Activated gamma-delta T cell (primary cell): ENCODE results near the gene CDCA4.
"Not testable (repeated sequence)": the region's sequence is repeated elsewhere in the genome, so short reads cannot be mapped to it uniquely, and the experiment has no call there.

Source experiments
- DNase-seq: peaks from one replicate; lab custom pipeline; 2025; lab: John Stamatoyannopoulos, UW

Gene CDCA4

GRCh38 chr14:105058521-105059034 lies 37.7 kb upstream of the CDCA4 start:
- DNase-seq: no peak

GRCh38 chr14:105056303-105056831 lies 35.5 kb upstream of the CDCA4 start:
- DNase-seq: no peak

DNA sequence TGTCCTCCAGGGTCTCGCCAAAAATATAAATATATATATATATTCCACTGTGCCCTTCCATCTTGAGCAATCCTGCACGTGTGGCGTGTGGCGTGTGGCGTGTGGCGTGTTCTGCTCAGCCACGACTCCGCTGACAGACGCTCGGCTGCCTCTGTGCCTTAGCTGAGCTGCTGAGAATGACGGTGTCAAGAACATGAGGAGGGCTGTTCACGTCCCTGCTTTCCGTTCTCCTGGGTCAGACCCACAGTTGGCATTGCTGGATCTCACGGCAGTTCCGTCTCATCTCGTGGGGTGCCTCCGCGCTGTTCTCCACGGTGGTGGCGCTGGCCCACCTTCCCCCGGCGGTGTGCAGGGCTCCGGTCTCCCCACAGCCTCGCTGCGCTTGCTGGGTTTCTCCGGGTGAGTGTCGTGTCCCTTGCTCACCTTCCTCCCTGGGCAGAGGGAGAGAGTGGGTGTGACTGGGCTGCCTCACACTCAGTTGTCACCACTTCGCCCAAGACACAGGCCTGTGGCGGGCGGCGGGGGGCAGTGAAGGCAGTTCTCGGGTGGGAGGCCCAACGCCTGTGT lies 34.9 kb upstream of the CDCA4 start:
- no peak for DNase-seq

DNA sequence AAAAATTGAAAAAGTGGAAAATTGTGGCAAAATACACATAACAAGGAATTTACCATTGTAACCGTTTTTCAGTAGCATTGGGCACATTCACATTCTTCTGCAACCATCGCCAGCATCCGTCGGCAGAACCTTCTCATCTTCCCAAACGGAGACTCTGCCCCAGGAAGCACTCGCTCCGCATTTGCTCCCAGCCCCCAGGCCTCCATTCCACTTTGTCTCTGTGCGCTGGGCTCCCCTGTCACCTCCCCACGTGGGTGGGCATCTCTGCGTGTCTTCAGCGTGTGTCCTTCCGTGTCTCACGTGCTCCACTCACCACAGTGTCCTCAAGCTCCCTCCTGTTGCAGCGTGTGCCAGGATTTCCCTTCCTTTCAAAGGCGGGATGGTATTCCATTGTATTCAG lies 34.5 kb upstream of the CDCA4 start:
- no peak for DNase-seq

- DNase-seq: no peak
Observed at GRCh38 chr14:105053996-105054395, 33.1 kb upstream of the CDCA4 start.

DNA sequence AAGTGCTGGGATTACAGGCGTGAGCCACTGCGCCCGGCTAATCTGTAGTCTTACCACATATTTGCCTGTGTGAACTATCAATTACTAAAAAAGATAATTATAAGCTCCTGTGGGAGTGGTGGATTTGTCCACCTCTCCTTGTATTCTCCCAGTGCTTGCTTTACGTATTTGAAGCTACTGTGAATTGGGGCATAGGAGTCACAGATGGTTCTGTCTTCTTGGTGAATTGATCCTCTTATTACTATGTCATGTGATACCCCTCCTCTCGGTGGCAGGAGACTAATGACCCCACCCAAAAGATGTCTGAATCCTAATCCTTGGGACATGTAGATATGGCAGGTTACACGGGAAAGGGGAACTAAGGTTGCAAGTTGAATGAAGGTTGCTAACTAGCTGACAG lies 32.5 kb upstream of the CDCA4 start:
- no peak for DNase-seq

- no peak for DNase-seq
Observed at GRCh38 chr14:105052110-105052458, 31.2 kb upstream of the CDCA4 start.

DNA sequence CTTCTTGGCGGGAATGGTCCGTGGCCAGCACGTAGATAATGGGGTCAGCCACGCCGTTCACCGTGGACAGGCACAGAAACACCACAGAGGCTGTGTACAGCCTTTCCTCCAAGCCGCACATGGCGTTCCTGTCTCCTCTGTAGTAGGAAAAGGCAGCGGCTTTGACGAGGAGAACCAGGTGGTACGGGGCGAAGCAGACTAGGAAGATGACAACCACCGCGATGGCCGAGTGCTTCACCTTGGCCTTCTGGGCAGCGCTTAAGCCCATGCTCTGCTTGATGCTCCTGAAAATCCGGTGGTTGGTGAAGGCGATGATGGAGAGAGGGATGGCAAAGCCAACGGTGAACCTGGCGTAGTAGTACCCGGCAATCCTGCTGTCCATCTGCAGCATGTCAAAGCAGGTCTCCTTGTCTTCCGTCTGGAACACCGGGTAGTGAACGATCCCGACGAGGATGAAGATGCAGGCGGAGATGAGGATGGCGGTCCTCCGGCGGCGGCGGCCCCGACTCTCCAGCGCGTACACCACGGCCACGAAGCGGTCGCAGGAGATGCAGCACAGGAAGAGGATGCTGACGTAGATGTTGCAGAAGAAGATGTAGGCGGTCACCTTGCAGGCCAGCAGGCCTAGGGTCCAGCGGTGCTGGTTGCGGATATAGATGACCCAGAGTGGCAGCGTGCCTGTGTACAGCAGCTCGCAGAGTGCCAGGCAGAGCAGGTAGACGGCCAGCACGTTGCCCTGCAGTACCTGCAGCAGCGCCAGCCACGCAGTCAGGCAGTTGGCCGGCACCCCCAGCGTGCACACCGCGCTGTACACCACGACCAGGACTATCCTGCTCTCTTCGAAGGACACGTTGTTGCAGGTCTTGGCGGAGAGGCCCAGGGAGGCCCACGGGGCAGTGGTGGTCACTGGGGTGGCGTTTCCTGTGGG lies 30.6 kb upstream of the CDCA4 start:
- no peak for DNase-seq

DNA sequence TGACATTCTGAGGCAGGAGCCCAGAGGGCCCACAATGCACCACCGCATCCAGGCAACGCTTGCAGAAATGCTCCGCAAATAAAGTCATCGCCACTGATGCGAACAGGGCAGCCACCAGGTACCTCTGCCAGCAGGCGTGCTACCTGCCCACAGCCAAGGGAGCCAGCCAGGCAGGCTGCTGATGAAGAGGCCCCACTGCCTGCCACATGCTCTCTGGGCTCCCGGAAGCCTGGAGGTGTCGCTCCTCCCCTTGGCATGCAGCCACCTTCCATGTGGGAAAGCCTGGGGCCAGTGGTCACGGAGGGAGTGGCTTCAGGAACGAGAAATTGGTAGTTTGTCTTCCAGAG lies 29.6 kb upstream of the CDCA4 start:
- no peak for DNase-seq

GRCh38 chr14:105049753-105050550 lies 29.1 kb upstream of the CDCA4 start:
- no peak for DNase-seq

DNA sequence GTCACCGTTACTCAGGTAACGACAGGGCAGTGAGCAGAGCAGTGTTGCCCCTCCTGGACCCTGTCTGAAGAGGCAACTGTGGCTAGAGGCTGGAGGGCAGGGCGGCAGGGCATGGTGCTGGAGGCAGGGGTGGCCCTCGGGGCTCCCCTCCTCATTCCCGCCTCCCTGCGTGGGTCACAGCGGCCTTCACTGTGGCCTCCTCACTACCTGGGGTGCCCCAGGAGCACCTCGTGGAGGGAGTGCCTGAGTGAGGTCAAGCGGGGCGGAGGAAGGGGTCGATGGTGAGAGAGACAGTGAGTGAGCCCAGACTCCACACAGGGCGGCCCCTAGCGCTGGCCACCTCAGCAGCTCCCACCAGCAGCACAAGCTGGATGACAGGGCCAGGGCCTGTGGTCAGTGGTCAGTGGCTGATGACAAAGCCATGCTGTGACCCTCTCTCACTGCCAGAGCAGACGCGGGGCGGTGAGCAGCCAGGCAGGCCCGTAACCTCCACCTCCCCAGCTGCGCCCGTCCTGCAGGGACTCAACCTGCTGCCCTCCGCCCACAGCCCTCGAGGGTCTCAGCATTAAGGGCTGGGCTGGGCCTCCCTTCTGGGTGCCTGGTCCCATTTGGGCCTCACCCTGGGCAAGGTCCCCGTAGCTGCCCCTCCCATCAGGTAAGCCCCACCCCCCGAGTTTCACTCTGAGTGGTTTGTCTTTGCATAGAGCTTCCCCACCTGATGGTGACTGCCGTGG lies 26.6 kb upstream of the CDCA4 start:
- no peak for DNase-seq

- no peak for DNase-seq
Observed at GRCh38 chr14:105046891-105047282, 26.0 kb upstream of the CDCA4 start.

- DNase-seq: peak; percentile 83
Observed at GRCh38 chr14:105045710-105046326, 24.9 kb upstream of the CDCA4 start.

GRCh38 chr14:105043641-105044040 lies 22.8 kb upstream of the CDCA4 start:
- no peak for DNase-seq

DNA sequence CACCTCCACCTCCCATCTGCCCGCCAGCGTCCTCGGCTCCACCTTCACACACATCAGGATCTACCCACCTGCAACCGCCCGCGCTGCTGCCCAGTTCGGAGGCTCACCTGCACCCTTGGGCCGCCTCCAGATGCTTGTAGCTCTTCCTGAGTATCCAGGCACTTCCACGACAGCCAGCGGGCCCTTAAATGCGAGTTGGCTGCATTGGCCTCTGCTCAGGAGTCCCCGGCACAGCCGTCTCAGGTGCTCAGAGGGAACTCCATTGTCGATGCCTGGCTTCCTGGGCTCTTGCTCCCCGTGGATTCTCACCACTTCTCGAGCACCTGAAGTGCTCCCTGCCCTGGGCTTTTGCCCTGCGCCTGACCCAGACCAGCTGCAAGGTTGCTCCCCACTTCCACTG lies 21.9 kb upstream of the CDCA4 start:
- no peak for DNase-seq

GRCh38 chr14:105041841-105042765 lies 21.2 kb upstream of the CDCA4 start:
- no peak for DNase-seq

GRCh38 chr14:105039458-105040205 lies 18.7 kb upstream of the CDCA4 start:
- no peak for DNase-seq

GRCh38 chr14:105035616-105036015 lies 14.7 kb upstream of the CDCA4 start:
- not testable (repeated sequence) for DNase-seq

- no peak for DNase-seq
Observed at GRCh38 chr14:105034315-105035039, 13.6 kb upstream of the CDCA4 start.
